ENCODE results near the gene CAMK2G. TPM values are rescaled to one million over a fixed set of nuclear protein-coding genes. Genes with fewer than 3 reads are reported as not detected.

CAMK2G gene
- polyA plus RNA-seq, 1 of the 3 experiments (the other 2 are of a cell fraction) = 41.4 TPM

GRCh38 chr10:73827346-73828089 lies 46.8 kb downstream of the CAMK2G start:
- H3K4me3 ChIP-seq (ENCODE audit: low read depth in 2 of 2, low read length in 1 of 2) = no peak overlapping the region
- H3K4me1 ChIP-seq (ENCODE audit: control insufficient read depth in 1 of 2, insufficient read depth in 2 of 2, low read depth in 1 of 2, low read length in 1 of 2) = no peaks in the 10 kb centered on the region
- no peaks in the 10 kb centered on the region for H4K20me1 ChIP-seq (ENCODE audit: insufficient read depth)
- no peak for DNase-seq
- H3K9me2 ChIP-seq = no peaks in the 10 kb centered on the region
- H3K36me3 ChIP-seq (replicated peaks in 1 of 2; ENCODE audit: control insufficient read depth in 1 of 2, insufficient read depth in 2 of 2, low read length in 1 of 2) = peaks cover 13 to 38% of the 10 kb centered on the region in 2 experiments
- no peaks in the 10 kb centered on the region for H3K27me3 ChIP-seq (ENCODE audit: insufficient read depth)
- no peak overlapping the region for H3K27ac ChIP-seq (ENCODE audit: low read depth in 2 of 2, low read length in 1 of 2)
- H3K9ac ChIP-seq = no peak overlapping the region
- no peak overlapping the region for H3K4me2 ChIP-seq
- H3K9me3 ChIP-seq = no peaks in the 10 kb centered on the region
- no peak overlapping the region for H2AFZ ChIP-seq (ENCODE audit: low read depth)
- no peaks in the 10 kb centered on the region for H3K79me2 ChIP-seq (ENCODE audit: insufficient read depth)
- ChIA-PET CTCF (interaction anchor here (1.2 to 1.8 kb wide), 2 partner anchors 9 to 22 kb away, joined by 4 read pairs; no protein-coding TSS in a partner anchor), POLR2A (no interaction called here)
- H3F3A ChIP-seq (replicated peaks; ENCODE audit: insufficient read depth) = no peaks in the 10 kb centered on the region
- 90% methylated on average over 16 of the region's 19 CpGs for WGBS (ENCODE audit: low lambda C conversion rate)
- no peak for TF ChIP-seq TAF1 (IDR thresholded peaks at IDR 0.05; ENCODE audit: borderline replicate concordance, low read depth, low read length)
- no peak for TF ChIP-seq PBX3 (IDR thresholded peaks at IDR 0.05)
- no peak for TF ChIP-seq ELF1 (IDR thresholded peaks at IDR 0.05)
- no peak for TF ChIP-seq JUND (IDR thresholded peaks at IDR 0.05)
- TF ChIP-seq SIN3A (IDR thresholded peaks at IDR 0.05; ENCODE audit: borderline replicate concordance, low read depth, low read length) = no peak
- no peak for TF ChIP-seq CTCF (IDR thresholded peaks at IDR 0.05)
- no peak for TF ChIP-seq EP300 (IDR thresholded peaks at IDR 0.05; ENCODE audit: borderline replicate concordance in 1 of 2, low read depth in 1 of 2, low read length in 1 of 2)
- TF ChIP-seq RCOR1 (IDR thresholded peaks at IDR 0.05; ENCODE audit: low read length) = no peak
- TF ChIP-seq ZBTB33 (IDR thresholded peaks at IDR 0.05; ENCODE audit: borderline replicate concordance, low read depth) = no peak
- no peak for TF ChIP-seq EZH2phosphoT487 (IDR thresholded peaks at IDR 0.05; ENCODE audit: borderline replicate concordance, low read depth)
- TF ChIP-seq GABPA (IDR thresholded peaks at IDR 0.05; ENCODE audit: low read depth) = no peak
- no peak for TF ChIP-seq RAD21 (IDR thresholded peaks at IDR 0.05; ENCODE audit: low read length)
- no peak for TF ChIP-seq RFX5 (IDR thresholded peaks at IDR 0.05; ENCODE audit: low read length)
- no peak for TF ChIP-seq MXI1 (IDR thresholded peaks at IDR 0.05; ENCODE audit: low read depth, low read length)
- no peak for TF ChIP-seq POLR2AphosphoS5 (IDR thresholded peaks at IDR 0.05; ENCODE audit: low read depth, low read length)
- no peak for TF ChIP-seq RXRA (IDR thresholded peaks at IDR 0.05; ENCODE audit: borderline replicate concordance, low read depth)
- TF ChIP-seq, protein P1, sequence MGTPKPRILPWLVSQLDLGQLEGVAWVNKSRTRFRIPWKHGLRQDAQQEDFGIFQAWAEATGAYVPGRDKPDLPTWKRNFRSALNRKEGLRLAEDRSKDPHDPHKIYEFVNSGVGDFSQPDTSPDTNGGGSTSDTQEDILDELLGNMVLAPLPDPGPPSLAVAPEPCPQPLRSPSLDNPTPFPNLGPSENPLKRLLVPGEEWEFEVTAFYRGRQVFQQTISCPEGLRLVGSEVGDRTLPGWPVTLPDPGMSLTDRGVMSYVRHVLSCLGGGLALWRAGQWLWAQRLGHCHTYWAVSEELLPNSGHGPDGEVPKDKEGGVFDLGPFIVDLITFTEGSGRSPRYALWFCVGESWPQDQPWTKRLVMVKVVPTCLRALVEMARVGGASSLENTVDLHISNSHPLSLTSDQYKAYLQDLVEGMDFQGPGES (IDR thresholded peaks at IDR 0.05; ENCODE audit: low read depth, low read length) = no peak
- no peak for TF ChIP-seq USF2 (IDR thresholded peaks at IDR 0.05; ENCODE audit: borderline replicate concordance, low read depth, low read length)
- no peak for TF ChIP-seq MEF2A (IDR thresholded peaks at IDR 0.05; ENCODE audit: borderline replicate concordance, low read depth)
